Large intestine (tissue), 3 donors: Measurements from ENCODE around the gene TET1. TPM values are rescaled to one million over a fixed set of nuclear protein-coding genes. Genes with fewer than 3 reads are reported as not detected.

Experiments
- DNase-seq, 2 donors: peaks; one replicate each; pipeline versions ENCODE4 v3.0.0 to v3.0.0-alpha.2; 2013
- H3K27ac ChIP-seq: one replicate; pipeline ENCODE4 v1.5.1; 2013; ENCODE audit warnings: low read length
- H3K27me3 ChIP-seq: 2 replicates; pipeline ENCODE4 v1.6.1; 2013; ENCODE audit warnings: low read length; ENCODE audit not compliant: control insufficient read depth, insufficient read depth
- H3K36me3 ChIP-seq: 2 replicates; pipeline ENCODE4 v1.6.1; 2013; ENCODE audit warnings: low read length; ENCODE audit not compliant: control insufficient read depth, insufficient read depth
- H3K4me1 ChIP-seq: one replicate; pipeline ENCODE4 v1.6.1; 2013; ENCODE audit warnings: low read length; ENCODE audit not compliant: control insufficient read depth, insufficient read depth
- H3K4me3 ChIP-seq: one replicate; pipeline ENCODE4 v1.5.1; 2013; ENCODE audit warnings: low read length
- H3K9me3 ChIP-seq: one replicate; pipeline ENCODE4 v1.6.1; 2013; ENCODE audit warnings: mild to moderate bottlenecking, low read depth, low read length, moderate library complexity; ENCODE audit not compliant: control insufficient read depth
- WGBS: methylation state at CpG from one replicate; pipeline ENCODE4 v1.1.5; 2013; ENCODE audit warnings: low lambda C conversion rate; ENCODE audit not compliant: insufficient coverage; 5-methylcytosine and 5-hydroxymethylcytosine counted together
- polyA plus RNA-seq: library from polyadenylated mRNA; unstranded; fragments of 120-200 nt; gene quantifications from one replicate; pipeline ENCODE4 v1.2.1, GENCODE V29; 2013

The TET1 gene
- polyA plus RNA-seq, 1 donor: 3.2 TPM

DNA sequence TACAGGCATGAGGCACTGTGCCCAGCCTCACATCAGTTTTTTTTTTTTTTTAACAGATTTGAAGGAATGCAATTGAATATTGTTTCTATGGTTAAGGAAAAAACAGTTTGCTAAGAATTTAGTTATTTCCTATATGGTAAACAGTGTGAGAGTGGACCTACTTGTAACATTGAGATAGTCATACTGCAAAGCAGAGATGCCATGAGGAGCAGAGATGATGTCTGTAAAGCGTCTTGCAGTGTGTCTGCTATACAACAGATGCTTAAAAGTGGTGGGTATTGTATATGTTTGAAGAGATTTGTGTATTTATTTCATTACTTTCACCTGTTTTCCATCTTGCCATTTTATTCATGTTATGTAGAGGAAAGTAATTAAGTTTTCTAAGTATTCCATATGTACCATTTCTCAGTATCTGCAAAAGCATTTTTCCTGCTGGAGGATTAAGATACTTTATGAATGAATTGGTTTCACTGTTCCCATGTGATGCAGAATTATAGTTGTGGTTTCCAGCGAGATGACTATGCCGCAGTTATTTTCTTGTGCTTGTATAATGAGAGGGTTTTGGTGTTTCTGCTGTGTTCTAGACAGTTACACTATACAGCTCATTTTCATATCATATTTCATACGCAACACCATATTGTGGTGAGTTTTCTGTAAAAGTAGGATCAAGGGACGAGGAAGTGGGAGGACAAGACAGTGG lies 26.6 kb downstream of the TET1 start:
- H3K27ac ChIP-seq: no peak overlapping the region
- H3K4me1 ChIP-seq: no peaks in the 10 kb centered on the region
- H3K4me3 ChIP-seq: no peak overlapping the region
- no peaks in the 10 kb centered on the region for H3K36me3 ChIP-seq
- H3K27me3 ChIP-seq: no peaks in the 10 kb centered on the region
- DNase-seq: no peak
- WGBS: 71% methylated on average over 1 of the region's 5 CpGs
- H3K9me3 ChIP-seq: no peaks in the 10 kb centered on the region

DNA sequence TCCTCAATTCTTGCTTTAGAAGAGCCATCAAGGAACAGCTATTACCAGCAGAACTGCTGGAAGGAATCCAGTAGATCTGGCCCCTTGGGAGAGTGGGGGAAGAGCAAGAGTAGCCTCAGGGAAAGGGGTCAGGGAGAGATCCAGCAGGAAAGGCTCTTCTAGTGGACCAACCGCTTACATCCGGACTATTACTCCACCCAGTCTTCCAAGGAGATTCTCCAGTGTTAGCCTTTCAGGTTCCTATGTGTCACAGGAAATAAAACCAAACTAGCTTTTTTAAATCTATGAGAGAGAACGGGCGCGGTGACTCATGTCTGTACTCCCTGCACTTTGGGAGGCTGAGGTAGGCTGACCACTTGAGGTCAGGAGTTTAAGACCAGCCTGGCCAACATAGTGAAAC lies 34.3 kb downstream of the TET1 start:
- Histone ChIP-seq H3K4me3 (no peak overlapping the region), H3K27me3 (no peaks in the 10 kb centered on the region), H3K4me1 (no peaks in the 10 kb centered on the region), H3K36me3 (no peaks in the 10 kb centered on the region), H3K27ac (no peak overlapping the region), H3K9me3 (no peaks in the 10 kb centered on the region)
- no peak for DNase-seq
- WGBS: 100% methylated on average over 1 of the region's 5 CpGs

DNA sequence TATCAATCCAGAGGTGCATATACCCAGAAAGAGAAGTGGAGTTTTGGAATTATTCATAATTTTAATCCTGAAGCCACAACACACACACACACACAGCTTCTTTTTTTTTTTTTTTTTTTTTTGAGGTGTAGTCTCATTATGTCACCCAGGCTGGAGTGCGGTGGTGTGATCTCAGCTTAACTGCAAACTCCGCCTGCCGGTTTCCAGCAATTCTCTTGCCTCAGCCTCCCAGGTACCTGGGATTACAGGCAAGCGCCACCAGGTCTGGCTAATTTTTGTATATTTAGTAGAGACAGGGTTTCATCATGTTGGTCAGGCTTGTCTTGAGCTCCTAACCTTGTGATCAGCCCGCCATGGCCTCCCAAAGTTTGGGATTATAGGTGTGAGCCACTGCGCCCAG lies 35.4 kb downstream of the TET1 start:
- Histone ChIP-seq H3K27ac (no peak overlapping the region), H3K4me3 (no peak overlapping the region), H3K4me1 (no peaks in the 10 kb centered on the region), H3K9me3 (no peaks in the 10 kb centered on the region), H3K36me3 (no peaks in the 10 kb centered on the region), H3K27me3 (no peaks in the 10 kb centered on the region)
- no CpG with 5 or more reads among the region's 6 CpGs for WGBS
- DNase-seq: no peak

DNA sequence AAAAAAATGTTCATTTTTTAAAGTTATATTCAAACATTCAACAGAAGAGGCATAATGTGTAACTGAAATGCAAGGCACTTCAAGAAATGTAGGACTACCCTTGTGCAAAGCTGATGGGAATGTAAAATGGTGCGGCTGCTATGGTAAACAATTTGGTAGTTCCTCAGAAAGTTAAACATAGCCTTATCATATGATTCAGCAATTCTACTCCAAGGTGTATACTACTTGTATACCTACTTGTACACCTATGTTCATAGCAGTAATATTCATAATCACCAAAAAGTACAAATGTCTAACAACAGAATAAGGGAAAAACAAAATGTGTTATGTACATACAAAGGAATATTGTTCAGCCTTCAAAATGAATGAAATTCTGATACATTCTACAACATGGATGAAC lies 37.3 kb downstream of the TET1 start:
- no peak overlapping the region for H3K4me3 ChIP-seq
- H3K27ac ChIP-seq: no peak overlapping the region
- H3K9me3 ChIP-seq: no peaks in the 10 kb centered on the region
- DNase-seq: no peak
- peaks cover 4% of the 10 kb centered on the region for H3K4me1 ChIP-seq
- no peaks in the 10 kb centered on the region for H3K27me3 ChIP-seq
- no CpG with 5 or more reads among the region's 1 CpG for whole genome bisulfite sequencing
- H3K36me3 ChIP-seq: no peaks in the 10 kb centered on the region

DNA sequence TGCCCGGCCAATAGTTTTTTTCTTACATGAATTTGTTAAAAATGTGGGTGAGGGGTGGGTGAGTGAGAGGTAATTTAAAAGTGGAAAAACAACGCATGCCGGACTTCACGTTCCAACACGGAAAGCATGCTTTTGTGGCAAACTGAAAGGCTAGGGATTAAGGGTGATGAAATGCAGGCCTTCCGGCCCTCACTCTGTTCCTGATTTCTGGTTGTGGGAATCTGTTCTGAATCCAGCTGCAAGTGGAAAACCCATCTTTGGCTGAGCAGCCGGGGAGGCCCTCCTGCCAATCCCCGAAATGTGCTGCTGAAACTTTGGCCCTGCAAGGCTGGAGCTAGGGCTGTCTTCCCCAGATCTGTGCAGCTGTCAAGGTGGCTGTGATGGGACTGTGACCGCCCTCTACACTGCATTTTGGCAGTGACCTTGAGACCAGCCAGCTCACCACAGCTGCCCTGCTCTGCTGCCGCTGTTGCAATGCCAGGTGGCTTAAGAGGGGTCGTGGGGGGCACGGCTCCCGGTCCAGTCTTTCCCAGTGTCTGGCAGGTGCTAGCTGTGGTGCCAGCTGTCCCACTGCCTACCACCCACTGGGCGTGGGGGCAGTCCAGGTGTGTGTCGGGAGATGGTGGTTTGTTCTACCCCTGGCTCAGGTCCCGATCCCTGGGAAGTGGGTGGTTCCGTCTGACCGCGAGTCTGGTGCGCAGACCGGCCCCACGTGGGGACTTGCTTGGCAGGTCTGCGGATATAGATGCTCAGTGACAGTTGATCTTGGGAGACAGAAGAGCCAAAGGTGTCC lies 39.0 kb downstream of the TET1 start:
- peak in 1 of 2 donors; percentile 8 for DNase-seq
- no CpG with 5 or more reads among the region's 23 CpGs for WGBS
- Histone ChIP-seq H3K9me3 (no peaks in the 10 kb centered on the region), H3K27ac (peak overlapping the region; percentile 0), H3K36me3 (no peaks in the 10 kb centered on the region), H3K4me1 (peaks cover 4% of the 10 kb centered on the region), H3K27me3 (no peaks in the 10 kb centered on the region), H3K4me3 (no peak overlapping the region)

DNA sequence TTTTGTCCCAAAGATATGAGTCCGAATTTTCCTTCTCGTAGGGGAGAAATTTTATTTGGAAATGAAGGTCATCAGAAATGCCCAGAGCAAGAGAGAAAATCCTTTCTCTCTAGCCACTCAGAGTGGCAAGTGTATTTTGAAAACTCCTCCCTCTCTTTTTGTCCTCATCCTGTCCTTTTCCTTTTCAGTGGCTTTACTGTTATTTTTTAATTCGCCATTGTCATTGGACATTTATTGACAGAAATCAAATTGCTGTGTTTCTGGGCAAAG lies 39.6 kb downstream of the TET1 start:
- Histone ChIP-seq H3K36me3 (no peaks in the 10 kb centered on the region), H3K27ac (peak overlapping the region; percentile 51), H3K4me1 (peaks cover 4% of the 10 kb centered on the region), H3K9me3 (no peaks in the 10 kb centered on the region), H3K27me3 (no peaks in the 10 kb centered on the region), H3K4me3 (peak overlapping the region; percentile 54)
- DNase-seq: no peak
- WGBS: 40% methylated on average over 1 of the region's 3 CpGs

DNA sequence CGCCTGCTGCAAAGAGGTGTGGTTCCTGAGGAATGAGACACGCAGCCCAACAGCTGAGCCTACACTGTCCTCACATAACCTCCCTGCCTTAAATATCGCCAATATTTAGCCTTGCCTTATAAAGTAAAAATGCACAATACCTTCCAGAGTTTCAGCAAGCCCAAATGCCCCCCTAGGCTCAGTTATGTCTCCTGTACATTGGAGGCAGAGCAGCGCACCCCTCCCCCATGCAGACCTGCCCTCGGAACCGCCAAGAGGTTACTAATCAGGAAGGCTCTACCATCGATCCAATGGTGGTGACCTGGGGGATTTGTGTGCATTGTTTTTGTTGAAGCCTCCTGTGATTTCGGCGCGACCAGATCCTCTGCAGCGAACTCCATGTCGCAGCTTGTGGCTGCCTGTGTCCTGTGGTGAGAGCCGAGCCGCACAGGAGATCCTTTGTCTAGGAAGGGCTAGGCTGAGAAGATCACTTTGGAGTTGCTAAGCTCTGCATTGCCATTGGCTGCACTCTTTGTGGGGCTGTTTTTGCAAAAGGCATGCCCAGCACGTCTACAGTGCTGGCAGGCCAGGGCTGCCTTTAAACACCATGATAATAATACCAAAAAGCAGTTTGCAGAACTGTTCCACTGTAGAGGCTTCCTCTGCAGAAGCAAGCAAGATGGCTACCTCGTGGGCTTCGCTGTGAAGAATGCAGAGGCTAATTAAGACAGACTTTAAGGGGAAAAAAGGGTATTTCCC lies 40.1 kb downstream of the TET1 start:
- Histone ChIP-seq H3K4me1 (peaks cover 4% of the 10 kb centered on the region), H3K27ac (peak overlapping the region; percentile 51), H3K4me3 (peak overlapping the region; percentile 54), H3K36me3 (no peaks in the 10 kb centered on the region), H3K27me3 (no peaks in the 10 kb centered on the region), H3K9me3 (no peaks in the 10 kb centered on the region)
- peak; percentile 49 to 81 for DNase-seq
- 0% methylated on average over 1 of the region's 17 CpGs for WGBS

DNA sequence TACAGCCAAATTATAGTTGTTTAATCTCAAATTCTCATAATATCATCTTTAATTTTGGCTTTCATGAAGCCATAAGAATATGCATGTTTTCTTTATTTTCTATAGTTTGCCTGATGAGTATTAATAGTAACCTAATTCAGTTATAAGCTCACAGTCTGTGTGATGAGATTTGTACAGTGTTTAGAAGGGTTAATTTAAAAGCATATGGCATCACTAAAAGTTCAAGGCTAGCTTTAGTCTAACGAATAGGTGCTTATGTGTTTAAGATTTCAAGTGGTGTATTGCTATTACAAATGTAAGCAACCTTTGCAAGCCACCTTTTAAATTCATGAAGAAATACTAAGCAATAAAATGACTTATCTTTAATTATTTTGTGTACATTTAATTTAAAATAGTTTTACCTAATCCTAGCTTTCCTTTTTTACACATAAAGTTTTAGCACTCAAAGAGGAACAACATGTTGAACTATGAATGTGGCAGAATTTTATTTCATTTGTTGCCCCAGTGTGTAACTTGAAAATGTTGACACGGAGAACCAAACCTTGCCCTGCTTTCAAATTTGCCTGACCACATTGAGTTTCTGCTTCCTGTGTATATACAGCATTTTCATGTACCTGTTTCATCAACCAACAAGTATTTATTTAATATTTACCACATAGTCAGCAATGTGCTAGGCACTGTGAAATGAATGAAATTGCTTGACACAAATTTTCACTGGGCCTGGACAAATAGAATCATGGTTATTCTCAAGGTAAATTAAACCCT lies 41.5 kb downstream of the TET1 start:
- H3K4me1 ChIP-seq: peaks cover 4% of the 10 kb centered on the region
- H3K4me3 ChIP-seq: peak overlapping the region; percentile 54
- WGBS: no CpG with 5 or more reads among the region's 2 CpGs
- peak in 1 of 2 donors; percentile 4 for DNase-seq
- H3K27ac ChIP-seq: no peak overlapping the region
- no peaks in the 10 kb centered on the region for H3K27me3 ChIP-seq
- no peaks in the 10 kb centered on the region for H3K36me3 ChIP-seq
- no peaks in the 10 kb centered on the region for H3K9me3 ChIP-seq

DNA sequence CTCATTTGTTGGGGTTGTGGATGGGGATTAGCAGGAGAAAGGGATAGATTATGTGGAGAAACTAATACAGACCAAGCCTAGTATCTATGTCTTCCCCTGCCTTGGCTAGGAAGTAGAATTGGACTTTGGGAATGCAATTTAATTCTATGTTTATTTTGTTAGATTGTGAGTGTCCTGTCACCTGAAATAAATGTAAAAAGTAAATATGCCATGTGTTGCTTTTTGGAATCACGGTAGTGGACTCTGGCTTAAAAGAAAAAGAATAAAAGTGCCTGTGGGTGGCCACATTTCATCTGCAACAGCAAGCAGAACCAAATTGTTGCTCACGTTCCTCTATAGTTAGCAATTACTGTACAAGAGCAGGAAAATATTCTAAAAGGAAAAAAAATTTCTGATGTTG lies 42.3 kb downstream of the TET1 start:
- WGBS: no CpG with 5 or more reads among the region's 2 CpGs
- no peaks in the 10 kb centered on the region for H3K36me3 ChIP-seq
- H3K9me3 ChIP-seq: no peaks in the 10 kb centered on the region
- H3K27ac ChIP-seq: no peak overlapping the region
- H3K27me3 ChIP-seq: no peaks in the 10 kb centered on the region
- H3K4me1 ChIP-seq: peaks cover 4% of the 10 kb centered on the region
- DNase-seq: peak in 1 of 2 donors; percentile 14
- no peak overlapping the region for H3K4me3 ChIP-seq

DNA sequence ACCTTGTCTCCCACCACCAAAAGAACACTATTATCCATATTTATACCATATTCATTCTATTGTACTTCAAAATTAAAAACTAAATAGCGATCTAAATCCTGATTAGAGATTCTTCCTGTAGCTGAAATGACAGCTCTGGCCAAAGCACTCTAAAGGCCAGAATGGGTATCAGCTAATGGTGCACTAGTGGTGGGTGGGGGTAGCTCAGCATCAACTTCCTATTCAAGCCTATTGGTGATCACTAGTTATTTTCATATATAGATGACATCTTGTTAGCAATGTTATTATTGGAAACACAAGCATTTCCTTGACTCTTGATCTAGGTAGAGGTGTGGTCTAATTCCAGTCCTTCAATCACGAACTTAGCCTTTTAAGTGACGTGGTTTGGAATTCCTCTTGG lies 43.6 kb downstream of the TET1 start:
- H3K36me3 ChIP-seq: no peaks in the 10 kb centered on the region
- H3K27me3 ChIP-seq: no peaks in the 10 kb centered on the region
- H3K4me1 ChIP-seq: peaks cover 4% of the 10 kb centered on the region
- H3K9me3 ChIP-seq: no peaks in the 10 kb centered on the region
- H3K4me3 ChIP-seq: no peak overlapping the region
- no peak for DNase-seq
- 100% methylated on average over 1 of the region's 3 CpGs for WGBS
- H3K27ac ChIP-seq: no peak overlapping the region
